C4-2B (cell line): ENCODE results near the gene DQX1.

Experiments used
- H3K27ac ChIP-seq: fragments of 450-650 bp; 2 replicates; pipeline ENCODE4 v1.5.1; 2017
- CTCF ChIP-seq: fragments of 450-650 bp; conservative IDR thresholded peaks from 2 replicates; pipeline ENCODE4 v1.5.1; 2017; ENCODE audit warnings: mild to moderate bottlenecking
- ZFX ChIP-seq: fragments of 450-650 bp; IDR thresholded peaks from 2 replicates; pipeline ENCODE4 v1.6.1; 2017

The DQX1 gene

GRCh38 chr2:74528600-74529356 is 2.7 kb upstream of the DQX1 start:
- peak overlapping the region; percentile 94 for H3K27ac ChIP-seq
- TF ChIP-seq CTCF = no peak
- TF ChIP-seq ZFX = no peak

- peak overlapping the region; percentile 94; the same call in 1 of the 2 replicates for H3K27ac ChIP-seq
- TF ChIP-seq ZFX = no peak
- TF ChIP-seq CTCF = no peak
These were observed 1.7 kb upstream of the DQX1 start for GRCh38 chr2:74527741-74528140.

- no peak for TF ChIP-seq ZFX
- no peak for TF ChIP-seq CTCF
- H3K27ac ChIP-seq = no peak overlapping the region; the same call in 1 of the 2 replicates
These were observed 709 bp upstream of the DQX1 start for GRCh38 chr2:74526649-74527230.

- peak overlapping the region; percentile 30; the same call in 1 of the 2 replicates for H3K27ac ChIP-seq
- TF ChIP-seq CTCF (no peak), ZFX (no peak)
These were observed 895 bp downstream of the DQX1 start for GRCh38 chr2:74524955-74525716.

- no peak for TF ChIP-seq CTCF
- no peak for TF ChIP-seq ZFX
- H3K27ac ChIP-seq = no peak overlapping the region
These were observed 2.0 kb downstream of the DQX1 start for GRCh38 chr2:74524005-74524404.

GRCh38 chr2:74522516-74522915 is 3.5 kb downstream of the DQX1 start:
- no peak for TF ChIP-seq CTCF
- no peak for TF ChIP-seq ZFX
- H3K27ac ChIP-seq = no peak overlapping the region

- H3K27ac ChIP-seq = no peak overlapping the region
- TF ChIP-seq CTCF (no peak), ZFX (no peak)
These were observed 9.4 kb downstream of the DQX1 start for GRCh38 chr2:74516650-74517049.
